Ishikawa (cell line): ENCODE results near the gene PRR27.

ENCODE experiments used
- CEBPB ChIP-seq: IDR thresholded peaks from 2 replicates; pipeline ENCODE4 v1.6.1; 2012
- CREB1 ChIP-seq: IDR thresholded peaks from 2 replicates; pipeline ENCODE4 v1.6.1; 2012; ENCODE audit warnings: low read depth
- EGR1 ChIP-seq: IDR thresholded peaks from 2 replicates; pipeline ENCODE4 v1.6.1; 2012
- EP300 ChIP-seq: IDR thresholded peaks from 2 replicates; pipeline ENCODE4 v1.6.1; 2012; ENCODE audit warnings: borderline replicate concordance
- FOXM1 ChIP-seq: IDR thresholded peaks from 2 replicates; pipeline ENCODE4 v1.6.1; 2012; ENCODE audit warnings: low read depth, borderline replicate concordance
- MAX ChIP-seq: IDR thresholded peaks from 2 replicates; pipeline ENCODE4 v1.6.1; 2012
- NFIC ChIP-seq: IDR thresholded peaks from 2 replicates; pipeline ENCODE4 v1.6.1; 2012
- RAD21 ChIP-seq: IDR thresholded peaks from 2 replicates; pipeline ENCODE4 v1.6.1; 2012; ENCODE audit warnings: low read depth
- REST ChIP-seq: IDR thresholded peaks from 2 replicates; pipeline ENCODE4 v1.6.1; 2012; ENCODE audit warnings: low read depth, mild to moderate bottlenecking
- TAF1 ChIP-seq: IDR thresholded peaks from 2 replicates; pipeline ENCODE4 v1.6.1; 2012; ENCODE audit warnings: low read depth, mild to moderate bottlenecking
- TCF12 ChIP-seq: IDR thresholded peaks from 2 replicates; pipeline ENCODE4 v1.6.1; 2012; ENCODE audit warnings: low read depth
- TEAD4 ChIP-seq: IDR thresholded peaks from 2 replicates; pipeline ENCODE4 v1.6.1; 2012
- USF1 ChIP-seq: IDR thresholded peaks from 2 replicates; pipeline ENCODE4 v1.6.1; 2012
- YY1 ChIP-seq: IDR thresholded peaks from 2 replicates; pipeline ENCODE4 v1.6.1; 2012; ENCODE audit warnings: low read depth
- ZBTB7A ChIP-seq: IDR thresholded peaks from 2 replicates; pipeline ENCODE4 v1.6.1; 2012; ENCODE audit warnings: low read depth

The PRR27 gene

GRCh38 chr4:70133473-70133872 is 20.6 kb upstream of the PRR27 start:
- no peak for TF ChIP-seq CEBPB
- TF ChIP-seq MAX = no peak
- no peak for TF ChIP-seq YY1
- no peak for TF ChIP-seq RAD21
- TF ChIP-seq EGR1 = no peak
- no peak for TF ChIP-seq NFIC
- TF ChIP-seq FOXM1 = no peak
- TF ChIP-seq USF1 = no peak
- TF ChIP-seq ZBTB7A = no peak
- TF ChIP-seq TCF12 = no peak
- no peak for TF ChIP-seq REST
- TF ChIP-seq CREB1 = no peak
- TF ChIP-seq EP300 = no peak
- TF ChIP-seq TAF1 = no peak
- TF ChIP-seq TEAD4 = no peak

GRCh38 chr4:70138751-70139150 is 15.3 kb upstream of the PRR27 start:
- TF ChIP-seq FOXM1 (no peak), MAX (no peak), TEAD4 (no peak), CREB1 (no peak), TCF12 (no peak), EP300 (no peak), TAF1 (no peak), CEBPB (no peak), ZBTB7A (no peak), YY1 (no peak), NFIC (no peak), REST (no peak), EGR1 (no peak), RAD21 (no peak), USF1 (no peak)

- no peak for TF ChIP-seq CREB1
- TF ChIP-seq YY1 = no peak
- no peak for TF ChIP-seq TCF12
- no peak for TF ChIP-seq MAX
- TF ChIP-seq USF1 = no peak
- no peak for TF ChIP-seq NFIC
- TF ChIP-seq TEAD4 = no peak
- no peak for TF ChIP-seq RAD21
- no peak for TF ChIP-seq FOXM1
- TF ChIP-seq EGR1 = no peak
- TF ChIP-seq TAF1 = no peak
- no peak for TF ChIP-seq EP300
- TF ChIP-seq CEBPB = no peak
- no peak for TF ChIP-seq ZBTB7A
- TF ChIP-seq REST = no peak
These were observed 2.8 kb upstream of the PRR27 start for GRCh38 chr4:70151271-70151670.

- TF ChIP-seq RAD21 (no peak), EGR1 (no peak), ZBTB7A (no peak), TCF12 (no peak), REST (no peak), CREB1 (no peak), MAX (no peak), TAF1 (no peak), NFIC (no peak)
These were observed 1.9 kb upstream of the PRR27 start for GRCh38 chr4:70152088-70152487.
